ENCODE results near the gene SENP7.
"Not testable (repeated sequence)": the region's sequence is repeated elsewhere in the genome, so short reads cannot be mapped to it uniquely, and the experiment has no call there.

The SENP7 gene

DNA sequence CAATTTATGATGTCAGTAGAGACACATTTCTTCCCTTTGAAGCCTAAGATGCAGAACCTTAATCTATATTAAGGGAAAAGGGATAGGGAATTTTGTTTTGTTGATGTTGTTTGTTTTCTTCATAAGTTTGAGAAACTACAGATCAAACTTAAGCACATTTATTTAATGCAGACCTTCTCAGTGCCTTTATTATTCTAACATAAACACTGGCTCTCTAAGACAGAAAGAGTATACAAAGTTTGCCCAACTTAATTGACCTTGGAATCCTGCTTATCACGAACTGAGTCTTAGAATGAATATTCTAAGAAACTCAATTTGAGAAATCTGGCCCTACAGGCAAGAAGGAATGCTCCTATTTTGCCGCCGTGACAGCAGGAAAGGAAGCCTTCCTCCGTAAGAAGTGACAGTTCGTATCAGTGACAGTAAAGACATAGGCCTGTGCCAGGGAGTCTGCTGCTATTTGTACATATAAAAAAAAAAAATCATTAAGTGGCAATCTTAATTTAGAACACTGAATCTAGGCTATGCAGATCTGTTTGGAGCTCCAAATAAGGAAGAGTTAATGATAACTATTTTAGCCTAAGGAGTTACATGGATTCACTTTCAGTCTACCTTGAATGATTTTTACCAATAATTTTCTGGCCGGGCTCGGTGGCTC is 183.9 kb downstream of the SENP7 start:
- no peak for DNase-seq (ENCODE audit: low spot score)

DNA sequence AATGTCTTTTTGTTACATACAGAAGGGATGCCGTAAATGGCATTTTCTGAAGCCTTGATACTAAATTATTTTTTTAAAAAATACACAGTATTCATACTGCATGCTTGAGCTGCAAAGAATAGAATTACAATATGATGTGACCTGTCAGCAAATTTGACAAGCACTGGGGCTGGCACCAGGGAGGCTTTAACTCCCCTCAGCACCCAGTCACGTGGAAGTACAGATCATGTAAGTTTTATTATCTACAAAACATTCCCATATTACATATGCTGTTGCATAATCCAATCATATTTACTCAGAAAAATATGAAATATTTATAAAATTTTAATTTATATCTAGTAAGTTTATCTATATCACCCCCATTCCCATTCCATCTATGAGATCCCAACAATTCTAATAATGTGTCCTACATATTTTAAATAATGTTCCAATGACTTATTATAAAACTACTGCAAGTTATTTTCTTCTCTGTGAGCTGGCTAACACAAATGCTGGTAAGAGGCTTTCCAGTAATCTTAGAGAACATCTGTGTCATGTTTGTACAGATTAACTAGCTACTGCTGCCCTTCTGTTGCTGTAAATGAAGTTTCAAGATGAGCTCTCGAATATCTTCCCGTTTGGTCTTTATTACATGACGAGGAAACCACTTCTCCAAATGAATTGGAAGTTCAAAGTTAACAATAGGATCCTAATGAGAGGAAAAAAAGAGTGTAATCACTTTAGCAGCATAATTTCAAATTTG is 187.4 kb downstream of the SENP7 start:
- no peak for DNase-seq (ENCODE audit: low spot score)

DNA sequence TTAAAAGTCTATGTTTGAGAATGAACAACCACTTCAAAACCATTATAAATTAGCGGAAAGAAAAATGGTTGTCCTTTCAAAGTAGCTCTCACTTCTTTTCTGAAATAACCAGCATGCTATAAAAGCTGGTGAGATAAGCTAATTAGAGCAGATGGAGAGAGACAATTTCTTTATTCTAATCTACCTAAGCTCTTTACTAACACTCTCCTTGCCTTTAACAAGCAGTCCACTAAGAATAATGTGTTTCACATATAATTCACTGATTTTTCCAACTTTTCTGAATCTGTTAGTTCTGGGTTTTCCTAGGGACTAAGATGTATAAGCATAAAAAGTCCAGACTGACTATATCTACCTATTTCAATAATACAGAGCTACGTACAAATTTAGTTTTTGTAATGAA is 192.5 kb downstream of the SENP7 start, which contains the start of gene IMPG2:
IMPG2 (minus strand) TSS at position 101 of the 400 bp plus-strand sequence. CDS start 203 bp downstream, outside the sequence.
- DNase-seq (ENCODE audit: low spot score): no peak

GRCh38 chr3:101319531-101319930 is 193.5 kb downstream of the SENP7 start:
- DNase-seq (ENCODE audit: low spot score): no peak

DNA sequence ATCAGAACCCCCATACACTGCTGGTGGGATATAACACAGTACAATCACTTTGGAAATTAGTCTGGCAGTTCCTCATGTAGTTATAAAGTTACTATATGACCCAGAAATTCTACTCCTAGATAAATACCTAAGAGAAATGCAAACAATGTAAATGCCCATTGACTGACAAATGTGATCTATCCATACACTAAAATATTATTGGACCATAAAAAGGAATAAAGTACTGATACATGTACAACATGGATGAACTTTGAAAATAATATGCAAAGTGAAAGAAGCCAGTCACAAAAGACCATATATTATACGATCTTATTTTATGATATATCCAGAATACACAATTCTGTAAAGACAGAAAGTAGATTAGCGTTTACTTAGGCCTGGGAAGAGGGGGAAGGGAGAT is 200.5 kb downstream of the SENP7 start:
- no peak for DNase-seq (ENCODE audit: low spot score)

DNA sequence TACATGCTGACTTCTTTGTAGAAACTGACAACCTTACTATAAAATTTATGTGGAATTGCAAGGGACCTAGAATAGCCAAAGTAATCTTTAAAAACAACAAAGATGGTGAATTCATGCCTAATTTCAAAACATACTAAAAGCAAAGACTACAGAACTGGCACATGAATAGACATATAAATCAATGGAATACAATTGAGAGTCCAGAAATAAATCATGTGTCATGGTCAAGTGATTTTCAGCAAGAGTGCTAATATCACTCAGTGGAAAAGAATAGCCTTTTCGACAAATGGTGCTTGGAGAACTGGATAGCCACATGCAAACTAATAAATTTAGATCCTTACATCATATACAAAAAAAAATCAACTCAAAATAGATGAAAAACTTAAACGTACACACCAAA is 201.3 kb downstream of the SENP7 start:
- no peak for DNase-seq (ENCODE audit: low spot score)

GRCh38 chr3:101310978-101311375 is 202.0 kb downstream of the SENP7 start:
- DNase-seq (ENCODE audit: low spot score): no peak

DNA sequence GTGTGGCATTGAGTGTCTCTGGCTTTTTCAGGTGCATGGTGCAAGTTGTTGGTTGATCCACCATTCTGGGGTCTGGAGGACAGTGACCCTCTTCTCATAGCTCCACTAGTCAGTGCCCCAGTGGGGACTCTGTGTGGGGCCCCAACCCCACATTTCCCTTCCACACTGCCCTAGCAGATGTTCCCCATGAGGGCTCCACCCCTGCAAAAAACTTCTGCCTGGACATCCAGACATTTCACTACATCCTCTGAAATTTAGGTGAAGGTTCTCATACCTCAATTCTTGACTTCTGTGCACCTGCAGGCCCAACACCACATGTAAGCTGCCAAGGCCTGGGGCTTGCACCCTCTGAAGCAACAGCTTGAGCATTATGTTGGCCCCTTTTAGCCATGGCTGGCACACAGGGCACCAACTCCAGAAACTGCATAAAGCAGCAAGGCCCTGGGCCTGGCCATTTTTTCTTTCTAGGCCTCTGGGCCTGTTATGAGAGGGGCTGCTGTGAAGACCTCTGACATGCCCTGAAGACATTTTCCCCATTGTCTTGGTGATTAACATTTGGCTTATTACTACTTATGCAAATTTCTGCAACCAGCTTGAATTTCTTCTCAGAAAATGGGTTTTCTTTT is 204.8 kb downstream of the SENP7 start:
- not testable (repeated sequence) for DNase-seq (ENCODE audit: low spot score)

- DNase-seq (ENCODE audit: low spot score): no peak
These were observed 209.2 kb downstream of the SENP7 start for GRCh38 chr3:101303836-101304235.

DNA sequence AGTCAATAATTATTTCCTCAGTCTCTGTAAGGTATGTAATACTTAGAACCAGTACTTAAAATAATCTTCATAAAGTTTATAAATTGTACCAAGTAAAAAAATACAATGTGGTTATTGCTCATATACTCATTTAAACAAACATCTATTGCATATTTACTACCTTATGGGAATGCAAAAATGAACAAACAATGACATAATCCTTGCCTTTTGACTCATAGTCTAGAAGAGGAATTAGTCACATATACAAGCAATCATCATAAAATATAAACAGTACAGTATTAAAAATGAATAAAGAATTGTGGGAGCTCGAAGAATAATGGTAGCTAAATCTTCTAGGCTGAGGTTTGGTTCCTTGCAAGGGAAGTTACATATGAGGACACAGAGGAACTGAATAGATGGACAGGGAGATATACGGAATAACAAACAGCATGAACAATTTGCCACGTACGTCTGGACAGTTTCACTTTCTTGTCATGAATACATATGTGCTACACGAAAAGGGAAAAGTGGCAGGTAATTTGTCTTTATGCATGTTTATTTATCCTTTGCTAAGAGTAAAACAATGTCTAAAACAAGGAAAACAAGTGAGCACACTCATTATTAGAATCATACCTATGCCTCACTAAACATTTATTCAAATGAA is 209.8 kb downstream of the SENP7 start:
- DNase-seq (ENCODE audit: low spot score): no peak

DNA sequence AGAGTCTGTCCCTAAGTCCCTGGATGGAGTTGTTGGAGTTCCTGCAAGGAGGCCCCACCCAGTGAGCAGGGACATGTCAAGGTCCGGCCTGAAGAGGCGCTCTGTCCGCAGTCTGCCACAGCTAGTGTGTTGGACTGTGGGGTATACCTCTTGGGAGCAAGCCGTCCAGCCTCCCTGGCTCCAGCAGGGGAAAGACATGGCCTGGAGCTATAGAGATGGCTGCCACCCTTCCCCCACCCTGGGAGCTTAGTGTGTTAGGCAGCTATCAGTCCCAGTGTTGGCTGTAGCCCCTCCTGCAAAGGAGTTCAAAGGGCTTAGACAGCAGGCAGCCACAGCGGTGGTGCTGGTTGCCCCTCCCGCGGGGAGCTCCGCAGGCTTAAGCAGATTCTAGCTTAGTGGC is 212.9 kb downstream of the SENP7 start:
- no peak for DNase-seq (ENCODE audit: low spot score)

DNA sequence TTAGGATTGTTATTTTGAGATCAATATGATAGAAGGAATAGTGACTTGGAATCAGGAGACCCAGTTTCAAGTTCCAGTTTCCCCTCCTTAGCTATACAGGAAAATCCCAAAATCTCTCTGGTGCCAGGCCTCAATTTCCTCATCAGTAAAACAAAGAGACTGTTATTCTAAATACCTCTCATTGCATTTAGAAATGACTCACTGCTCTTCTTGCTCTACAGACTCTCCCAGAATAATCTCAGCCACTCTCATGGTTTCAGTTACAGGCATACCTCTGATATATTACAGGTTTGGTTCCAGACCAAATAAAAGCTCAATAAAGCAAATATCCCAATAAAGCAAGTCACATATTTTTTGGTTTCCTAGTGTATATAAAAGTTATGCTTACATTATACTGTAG is 221.0 kb downstream of the SENP7 start:
- DNase-seq (ENCODE audit: low spot score): no peak

DNA sequence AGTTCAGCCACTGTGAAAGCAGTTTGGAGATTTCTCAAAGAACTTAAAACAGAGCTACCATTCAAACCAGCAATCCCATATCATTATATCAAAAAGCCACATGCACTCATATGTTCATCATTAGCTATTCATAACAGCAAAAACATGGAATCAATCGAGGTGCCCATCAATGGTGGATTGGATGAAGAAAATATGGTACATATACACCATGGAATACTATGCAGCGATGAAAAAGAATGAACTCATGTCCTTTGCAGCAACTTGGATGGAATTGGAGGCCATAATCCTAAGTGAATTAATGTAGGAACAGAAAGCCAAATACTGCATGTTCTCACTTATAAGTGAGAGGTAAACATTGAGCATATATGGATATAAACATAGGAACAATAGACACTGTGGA is 224.7 kb downstream of the SENP7 start:
- DNase-seq (ENCODE audit: low spot score): no peak

DNA sequence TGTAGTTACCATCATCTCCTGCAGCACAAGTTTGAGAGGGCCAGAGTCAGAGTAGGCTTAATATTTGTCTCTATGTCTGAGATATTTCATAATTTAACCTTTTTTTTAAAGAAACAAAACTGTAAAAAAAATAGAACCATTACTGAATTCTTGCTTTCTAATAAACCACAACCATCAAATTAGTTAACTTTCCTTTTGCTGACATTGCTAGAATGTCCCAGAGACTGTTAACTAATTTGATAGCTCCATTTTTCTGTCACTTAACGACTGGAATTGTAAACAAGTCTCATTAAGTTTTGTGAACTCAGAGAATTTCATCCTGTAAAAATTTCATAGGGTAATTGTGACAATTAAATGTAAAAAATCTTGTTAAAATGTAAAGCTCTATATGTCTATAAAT is 228.3 kb downstream of the SENP7 start:
- no peak for DNase-seq (ENCODE audit: low spot score)

GRCh38 chr3:101281521-101282030 is 231.4 kb downstream of the SENP7 start:
- DNase-seq (ENCODE audit: low spot score): no peak

DNA sequence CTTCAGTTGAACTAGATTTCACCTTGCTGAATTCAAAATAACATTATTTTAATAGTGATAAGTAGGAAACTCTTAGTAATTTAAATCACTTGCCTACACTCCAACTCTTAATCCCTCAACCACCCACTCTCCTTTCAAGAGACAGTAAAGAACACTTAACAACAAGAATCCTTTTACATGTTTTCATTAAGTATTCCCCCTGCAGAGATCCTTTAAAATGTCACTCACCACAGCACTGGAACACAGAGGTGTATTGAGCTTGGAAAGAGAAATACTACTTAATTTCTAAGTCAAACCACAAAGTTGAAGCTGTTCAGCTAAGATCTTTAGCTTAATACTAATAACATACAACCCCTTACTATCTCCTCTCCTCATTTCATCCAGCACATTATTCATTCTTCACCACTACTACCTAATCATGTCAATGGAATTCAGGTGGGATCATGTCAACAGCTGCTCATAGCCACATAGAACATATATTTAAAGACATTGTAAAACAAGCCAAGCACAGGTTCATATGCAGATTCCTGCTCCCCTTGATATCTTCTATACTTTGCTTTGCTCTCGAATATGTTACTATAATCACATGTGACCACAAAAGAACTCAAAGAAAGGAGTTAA is 233.1 kb downstream of the SENP7 start:
- DNase-seq (ENCODE audit: low spot score): no peak

DNA sequence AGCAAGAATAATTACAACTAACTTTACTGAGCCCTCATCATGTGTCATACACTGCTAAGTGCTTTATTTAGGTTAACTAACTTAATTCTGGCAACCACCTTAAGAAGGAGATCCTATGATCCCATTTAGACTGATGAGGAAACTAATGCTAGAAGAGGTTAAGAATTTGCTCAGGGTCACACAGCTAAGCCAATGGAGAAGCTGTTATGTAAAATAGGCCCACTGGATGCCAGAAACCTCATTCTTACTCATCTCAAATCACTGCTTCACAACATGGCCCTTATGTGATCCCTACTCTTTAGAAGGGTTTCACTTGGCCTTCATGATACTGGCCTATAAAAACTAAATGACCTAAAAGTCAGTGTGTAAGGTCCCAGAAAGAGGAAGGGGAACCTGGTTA is 233.8 kb downstream of the SENP7 start:
- DNase-seq (ENCODE audit: low spot score): no peak

DNA sequence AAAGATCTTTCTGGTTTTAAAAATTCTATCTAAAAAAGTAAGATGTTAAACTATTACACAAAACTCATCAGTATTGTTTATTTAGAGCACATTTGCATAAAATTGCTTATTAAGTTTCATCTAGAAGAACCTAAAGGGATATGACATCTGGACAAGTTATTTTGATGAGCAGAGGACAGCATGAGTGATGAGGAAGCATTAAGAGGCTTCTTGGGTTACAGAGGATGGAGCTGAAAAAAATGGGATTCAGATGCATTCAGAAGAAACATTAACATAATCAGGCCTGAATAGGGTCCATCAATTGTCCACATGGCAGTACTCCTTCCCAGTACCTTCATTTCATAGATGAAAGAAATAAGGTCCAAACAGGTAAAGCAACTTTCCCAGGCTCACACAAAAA is 234.3 kb downstream of the SENP7 start:
- DNase-seq (ENCODE audit: low spot score): no peak

All from SW480 (cell line).